ENCODE measurements around the gene IRF8. TPM values are rescaled to one million over a fixed set of nuclear protein-coding genes. Genes with fewer than 3 reads are reported as not detected.

The IRF8 gene
- total RNA-seq, 1 donor from 2014 or later: not detected

- TF ChIP-seq, protein P1, sequence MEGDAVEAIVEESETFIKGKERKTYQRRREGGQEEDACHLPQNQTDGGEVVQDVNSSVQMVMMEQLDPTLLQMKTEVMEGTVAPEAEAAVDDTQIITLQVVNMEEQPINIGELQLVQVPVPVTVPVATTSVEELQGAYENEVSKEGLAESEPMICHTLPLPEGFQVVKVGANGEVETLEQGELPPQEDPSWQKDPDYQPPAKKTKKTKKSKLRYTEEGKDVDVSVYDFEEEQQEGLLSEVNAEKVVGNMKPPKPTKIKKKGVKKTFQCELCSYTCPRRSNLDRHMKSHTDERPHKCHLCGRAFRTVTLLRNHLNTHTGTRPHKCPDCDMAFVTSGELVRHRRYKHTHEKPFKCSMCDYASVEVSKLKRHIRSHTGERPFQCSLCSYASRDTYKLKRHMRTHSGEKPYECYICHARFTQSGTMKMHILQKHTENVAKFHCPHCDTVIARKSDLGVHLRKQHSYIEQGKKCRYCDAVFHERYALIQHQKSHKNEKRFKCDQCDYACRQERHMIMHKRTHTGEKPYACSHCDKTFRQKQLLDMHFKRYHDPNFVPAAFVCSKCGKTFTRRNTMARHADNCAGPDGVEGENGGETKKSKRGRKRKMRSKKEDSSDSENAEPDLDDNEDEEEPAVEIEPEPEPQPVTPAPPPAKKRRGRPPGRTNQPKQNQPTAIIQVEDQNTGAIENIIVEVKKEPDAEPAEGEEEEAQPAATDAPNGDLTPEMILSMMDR (IDR thresholded peaks at IDR 0.05; ENCODE audit: insufficient read depth, low read length, severe bottlenecking): no peak
- no peak for DNase-seq (ENCODE audit: low read depth)
- H3K4me3 ChIP-seq (ENCODE audit: low read depth, low read length): no peak overlapping the region
- FAIRE-seq: no peak
- peaks cover 2% of the 10 kb centered on the region for H3K27me3 ChIP-seq (ENCODE audit: control insufficient read depth, insufficient read depth, low read length)
- no peaks in the 10 kb centered on the region for H3K36me3 ChIP-seq (ENCODE audit: control insufficient read depth, insufficient read depth, low read length)
Observed at GRCh38 chr16:85915125-85915845, 16.3 kb downstream of the IRF8 start.

- DNase-seq (ENCODE audit: low read depth) (peak; percentile 40), FAIRE-seq (no peak)
- TF ChIP-seq, protein P1 (IDR thresholded peaks at IDR 0.05; ENCODE audit: insufficient read depth, low read length, severe bottlenecking): no peak
- H3K27me3 ChIP-seq (ENCODE audit: control insufficient read depth, insufficient read depth, low read length): peaks cover 2% of the 10 kb centered on the region
- no peaks in the 10 kb centered on the region for H3K36me3 ChIP-seq (ENCODE audit: control insufficient read depth, insufficient read depth, low read length)
- no peak overlapping the region for H3K4me3 ChIP-seq (ENCODE audit: low read depth, low read length)
Observed at GRCh38 chr16:85916141-85916890, 17.4 kb downstream of the IRF8 start.

DNA sequence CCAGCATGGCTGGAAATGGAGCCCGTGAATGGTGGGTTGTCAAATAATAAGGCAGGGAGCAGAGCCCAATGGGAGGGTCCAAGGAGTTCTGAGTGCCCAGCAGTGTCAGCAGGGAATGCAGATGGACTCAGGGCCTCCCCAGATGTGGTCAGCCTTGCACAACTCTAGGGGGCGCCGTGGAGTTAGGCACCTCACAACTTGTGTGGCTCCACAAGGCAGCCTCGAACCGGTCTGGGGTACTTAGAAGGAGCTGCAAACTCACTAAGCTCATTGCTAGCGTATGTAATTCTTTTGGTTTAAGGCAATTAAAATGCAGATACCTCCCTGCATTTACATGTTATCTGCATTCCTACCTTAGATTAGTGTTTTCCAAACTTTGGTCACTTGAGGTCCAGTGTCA lies 18.1 kb downstream of the IRF8 start:
- no peak for FAIRE-seq
- Histone ChIP-seq H3K27me3 (ENCODE audit: control insufficient read depth, insufficient read depth, low read length) (peaks cover under 1% of the 10 kb centered on the region), H3K4me3 (ENCODE audit: low read depth, low read length) (no peak overlapping the region), H3K36me3 (ENCODE audit: control insufficient read depth, insufficient read depth, low read length) (no peaks in the 10 kb centered on the region)
- TF ChIP-seq, protein P1 (IDR thresholded peaks at IDR 0.05; ENCODE audit: insufficient read depth, low read length, severe bottlenecking): peak; percentile 24
- no peak for DNase-seq (ENCODE audit: low read depth)

GRCh38 chr16:85917959-85918358 lies 19.0 kb downstream of the IRF8 start:
- FAIRE-seq: no peak
- H3K36me3 ChIP-seq (ENCODE audit: control insufficient read depth, insufficient read depth, low read length): no peaks in the 10 kb centered on the region
- peaks cover 2% of the 10 kb centered on the region for H3K27me3 ChIP-seq (ENCODE audit: control insufficient read depth, insufficient read depth, low read length)
- H3K4me3 ChIP-seq (ENCODE audit: low read depth, low read length): no peak overlapping the region
- TF ChIP-seq, protein P1 (IDR thresholded peaks at IDR 0.05; ENCODE audit: insufficient read depth, low read length, severe bottlenecking): no peak
- no peak for DNase-seq (ENCODE audit: low read depth)

DNA sequence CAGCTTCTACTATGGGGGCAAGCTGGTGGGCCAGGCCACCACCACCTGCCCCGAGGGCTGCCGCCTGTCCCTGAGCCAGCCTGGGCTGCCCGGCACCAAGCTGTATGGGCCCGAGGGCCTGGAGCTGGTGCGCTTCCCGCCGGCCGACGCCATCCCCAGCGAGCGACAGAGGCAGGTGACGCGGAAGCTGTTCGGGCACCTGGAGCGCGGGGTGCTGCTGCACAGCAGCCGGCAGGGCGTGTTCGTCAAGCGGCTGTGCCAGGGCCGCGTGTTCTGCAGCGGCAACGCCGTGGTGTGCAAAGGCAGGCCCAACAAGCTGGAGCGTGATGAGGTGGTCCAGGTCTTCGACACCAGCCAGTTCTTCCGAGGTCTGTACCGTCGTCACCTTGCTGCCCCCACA lies 19.5 kb downstream of the IRF8 start:
- Histone ChIP-seq H3K4me3 (ENCODE audit: low read depth, low read length) (no peak overlapping the region), H3K36me3 (ENCODE audit: control insufficient read depth, insufficient read depth, low read length) (no peaks in the 10 kb centered on the region), H3K27me3 (ENCODE audit: control insufficient read depth, insufficient read depth, low read length) (peaks cover 2% of the 10 kb centered on the region)
- TF ChIP-seq, protein P1 (IDR thresholded peaks at IDR 0.05; ENCODE audit: insufficient read depth, low read length, severe bottlenecking): no peak
- DNase-seq (ENCODE audit: low read depth): no peak
- no peak for FAIRE-seq

Data from bronchial epithelial cell (primary cell).